Body of pancreas (tissue), 4 donors: ENCODE measurements around the gene GAPT.

Source experiments
- POLR2A ChIP-seq, 3 donors: fragments of 450-650 bp; IDR thresholded peaks; one replicate each; pipeline ENCODE4 v1.6.1; 2016; ENCODE audit warnings: antibody characterized with exemption in 3 of 3, mild to moderate bottlenecking in 2 of 3
- TF ChIP-seq, protein P1 (sequence below), 7 experiments: fragments of 450-650 bp in 4 of 7; fragments of 200-600 bp in 3 of 7; sonication (generic) in 3 of 7; IDR thresholded peaks; one replicate each; pipeline ENCODE4 v1.5.1; 2016 to 2019; ENCODE audit warnings: antibody characterized with exemption in 7 of 7

DNA sequence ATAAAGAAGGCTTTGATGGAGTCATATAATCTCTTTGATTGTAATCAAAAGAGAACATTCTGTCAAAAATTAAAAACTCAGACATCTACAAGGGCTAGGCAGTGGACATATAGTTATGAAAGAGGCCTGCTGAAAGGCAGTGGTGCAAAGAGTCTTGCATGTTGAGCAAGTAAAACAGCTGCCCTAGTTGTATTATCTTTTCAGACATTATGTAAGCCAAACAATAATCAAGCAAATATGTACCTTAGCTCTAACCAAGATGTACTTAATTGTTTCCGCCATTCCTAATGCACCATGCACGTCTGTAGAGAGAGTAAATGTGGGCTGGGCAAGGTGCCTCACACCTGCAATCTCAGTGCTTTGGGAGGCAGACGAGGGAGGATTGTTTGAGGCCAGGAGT lies 14.3 kb downstream of the GAPT start:
- TF ChIP-seq, protein P1, sequence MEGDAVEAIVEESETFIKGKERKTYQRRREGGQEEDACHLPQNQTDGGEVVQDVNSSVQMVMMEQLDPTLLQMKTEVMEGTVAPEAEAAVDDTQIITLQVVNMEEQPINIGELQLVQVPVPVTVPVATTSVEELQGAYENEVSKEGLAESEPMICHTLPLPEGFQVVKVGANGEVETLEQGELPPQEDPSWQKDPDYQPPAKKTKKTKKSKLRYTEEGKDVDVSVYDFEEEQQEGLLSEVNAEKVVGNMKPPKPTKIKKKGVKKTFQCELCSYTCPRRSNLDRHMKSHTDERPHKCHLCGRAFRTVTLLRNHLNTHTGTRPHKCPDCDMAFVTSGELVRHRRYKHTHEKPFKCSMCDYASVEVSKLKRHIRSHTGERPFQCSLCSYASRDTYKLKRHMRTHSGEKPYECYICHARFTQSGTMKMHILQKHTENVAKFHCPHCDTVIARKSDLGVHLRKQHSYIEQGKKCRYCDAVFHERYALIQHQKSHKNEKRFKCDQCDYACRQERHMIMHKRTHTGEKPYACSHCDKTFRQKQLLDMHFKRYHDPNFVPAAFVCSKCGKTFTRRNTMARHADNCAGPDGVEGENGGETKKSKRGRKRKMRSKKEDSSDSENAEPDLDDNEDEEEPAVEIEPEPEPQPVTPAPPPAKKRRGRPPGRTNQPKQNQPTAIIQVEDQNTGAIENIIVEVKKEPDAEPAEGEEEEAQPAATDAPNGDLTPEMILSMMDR (IDR thresholded peaks at IDR 0.05): no peak
- no peak for TF ChIP-seq POLR2A (IDR thresholded peaks at IDR 0.05)
